ENCODE results near the gene CRYM.
"Not testable (repeated sequence)": the region's sequence is repeated elsewhere in the genome, so short reads cannot be mapped to it uniquely, and the experiment has no call there.

The CRYM gene

DNA sequence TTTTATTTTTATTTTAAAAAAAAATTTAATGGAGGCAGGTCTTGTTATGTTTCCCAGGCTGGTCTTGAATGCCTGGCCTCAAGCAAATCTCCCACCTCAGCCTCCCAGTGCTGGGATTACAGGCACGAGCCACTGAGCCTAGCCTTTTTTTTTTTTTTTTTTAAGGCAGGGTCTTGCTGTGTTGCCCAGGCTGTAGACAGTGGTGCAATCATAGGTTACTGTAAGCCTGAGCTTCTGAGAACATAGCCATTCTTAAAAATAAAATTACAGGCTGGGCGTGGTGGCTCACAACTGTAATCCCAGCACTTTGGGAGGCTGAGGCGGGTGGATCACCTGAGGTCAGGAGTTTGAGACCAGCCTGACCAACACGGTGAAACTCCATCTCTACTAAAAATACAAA lies 29.9 kb downstream of the CRYM start:
- DNase-seq (ENCODE audit: low read depth in 3 of 3) = not testable (repeated sequence)

DNA sequence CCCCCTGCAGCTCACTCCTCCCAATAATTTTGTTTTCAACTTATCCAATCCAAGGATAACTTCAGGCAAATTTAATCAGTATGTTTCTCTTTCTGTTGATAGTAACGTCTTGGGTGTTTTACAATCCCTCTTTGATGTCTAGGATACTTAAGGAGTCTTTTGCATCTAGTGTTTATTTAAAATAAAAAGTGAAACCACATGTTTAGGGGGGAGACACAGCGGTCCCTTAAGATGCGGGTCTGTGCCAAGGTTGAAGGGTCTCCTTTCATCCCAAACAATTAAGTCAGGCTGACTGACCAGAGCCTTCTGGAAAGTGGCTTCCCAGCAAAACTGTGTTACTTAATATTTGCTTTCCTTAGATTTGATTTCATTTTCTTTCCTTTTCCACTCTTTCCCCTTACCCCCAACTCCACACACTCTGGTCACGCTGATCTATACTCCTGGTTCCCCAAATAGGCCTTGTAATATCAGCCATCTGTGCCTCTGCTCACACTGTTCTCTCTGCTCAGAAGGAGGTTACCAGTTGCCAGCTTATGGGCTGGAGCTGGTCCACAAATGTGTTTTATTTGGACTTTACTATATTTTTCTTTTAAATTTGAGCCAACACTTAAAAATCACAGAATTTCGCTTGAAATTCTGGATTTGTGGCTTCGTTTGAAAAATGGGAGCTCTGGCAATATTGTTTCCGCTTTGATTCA lies 33.4 kb downstream of the CRYM start:
- no peak for DNase-seq (ENCODE audit: low read depth in 3 of 3)

DNA sequence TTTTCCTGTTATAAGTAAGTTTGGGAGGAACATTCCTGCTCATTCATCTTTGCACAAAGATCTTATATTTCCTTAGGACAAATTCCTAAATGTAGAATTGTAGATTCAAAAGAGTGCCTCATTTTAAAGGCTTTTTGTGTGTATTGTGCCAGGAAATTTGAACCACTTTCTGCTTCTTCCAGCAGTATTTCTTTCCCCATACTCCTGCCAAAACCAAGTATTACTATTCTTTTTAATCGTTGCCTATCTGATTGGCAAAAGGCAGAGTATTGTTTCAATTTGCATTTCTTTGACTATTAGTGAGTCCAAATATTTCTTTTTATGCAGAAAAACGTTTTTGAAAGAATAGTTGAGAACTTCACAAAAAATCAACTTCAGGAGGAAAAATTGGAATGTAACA lies 35.3 kb downstream of the CRYM start:
- no peak for DNase-seq (ENCODE audit: low read depth in 3 of 3)

DNA sequence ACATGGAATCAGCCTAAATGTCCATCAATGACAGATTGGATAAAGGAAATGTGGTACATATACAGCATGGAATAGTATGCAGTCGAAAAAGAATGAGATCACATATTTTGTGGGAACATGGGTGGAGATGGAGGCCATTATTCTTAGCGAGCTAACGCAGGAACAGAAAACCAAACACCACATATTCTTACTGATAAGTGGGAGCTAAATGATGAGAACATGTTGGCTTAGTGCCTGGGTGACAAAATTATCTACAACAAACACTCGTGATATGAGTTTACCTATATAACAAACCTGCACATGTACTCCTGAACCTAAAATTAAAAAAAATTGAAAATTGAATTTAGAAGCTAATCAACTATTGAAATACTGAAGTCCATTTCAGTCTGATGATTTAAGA lies 38.4 kb downstream of the CRYM start:
- no peak for DNase-seq (ENCODE audit: low read depth in 3 of 3)

DNA sequence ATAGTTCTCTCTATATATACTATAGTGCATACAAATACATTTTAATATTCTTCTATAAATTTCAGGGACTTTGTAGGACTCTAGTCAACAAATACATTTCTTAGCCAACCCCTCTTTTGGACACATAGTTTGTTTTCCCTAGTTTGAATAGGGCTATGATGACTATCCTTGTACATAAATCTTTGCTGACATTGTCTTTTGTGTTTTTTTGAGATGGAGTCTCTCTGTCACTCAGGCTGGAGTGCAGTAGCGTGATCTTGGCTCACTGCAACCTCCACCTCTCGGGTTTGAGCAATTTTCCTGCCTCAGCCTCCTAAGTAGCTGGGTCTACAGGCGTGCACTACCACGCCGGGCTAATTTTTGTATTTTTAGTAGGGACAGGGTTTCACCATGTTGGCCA lies 41.3 kb downstream of the CRYM start:
- no peak for DNase-seq (ENCODE audit: low read depth in 3 of 3)

DNA sequence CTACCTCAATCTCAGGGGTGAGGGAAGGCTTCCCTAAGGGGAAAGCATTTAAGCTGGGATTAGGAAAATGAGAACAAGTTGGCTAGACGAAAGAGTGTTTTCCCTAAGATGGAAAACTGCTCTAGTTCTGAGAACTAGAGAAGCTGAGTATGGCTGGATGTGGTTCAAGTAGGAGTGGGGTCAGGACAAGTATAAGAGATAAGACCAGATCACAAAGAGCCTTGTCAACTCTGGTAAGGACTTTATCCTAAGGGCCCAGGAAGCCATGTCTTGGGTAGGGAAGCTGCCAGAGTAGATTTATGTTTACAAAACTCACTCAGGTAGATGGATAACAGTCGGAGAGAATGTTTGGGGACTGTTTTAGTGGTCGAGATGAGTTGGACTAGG lies 42.9 kb downstream of the CRYM start:
- no peak for DNase-seq (ENCODE audit: low read depth in 3 of 3)

DNA sequence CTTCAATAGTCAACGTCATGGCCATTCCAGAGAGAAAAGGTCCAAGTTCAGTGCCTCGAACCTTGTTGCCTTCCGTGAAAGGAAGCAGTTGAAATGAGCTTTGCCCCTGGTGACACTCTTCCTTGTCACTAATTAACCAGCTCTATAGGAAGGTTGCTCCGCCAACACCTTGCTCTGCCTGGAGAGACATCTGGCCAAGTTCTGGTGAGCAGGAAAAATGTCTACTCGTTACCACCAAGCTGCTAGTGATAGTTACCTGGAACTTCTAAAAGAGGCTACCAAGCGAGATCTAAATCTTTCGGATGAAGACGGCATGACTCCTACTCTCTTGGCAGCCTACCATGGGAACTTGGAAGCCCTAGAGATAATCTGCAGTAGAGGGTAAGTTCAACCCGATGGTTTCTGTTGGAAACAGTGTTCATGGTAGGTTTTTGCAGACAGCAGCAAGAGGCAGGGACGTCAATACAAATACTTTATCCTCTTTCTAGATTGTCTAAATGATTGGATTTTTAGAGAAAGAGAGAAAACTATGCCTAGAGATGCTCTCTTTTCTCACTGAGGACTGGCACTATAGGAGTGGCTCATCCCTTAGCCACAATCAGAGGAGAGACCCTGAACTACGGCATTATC lies 44.5 kb downstream of the CRYM start, which contains the start of gene ANKS4B:
ANKS4B (plus strand) TSS at position 179 of the 630 bp plus-strand sequence; CDS start at position 218, 39 bp downstream.
- no peak for DNase-seq (ENCODE audit: low read depth in 3 of 3)

DNA sequence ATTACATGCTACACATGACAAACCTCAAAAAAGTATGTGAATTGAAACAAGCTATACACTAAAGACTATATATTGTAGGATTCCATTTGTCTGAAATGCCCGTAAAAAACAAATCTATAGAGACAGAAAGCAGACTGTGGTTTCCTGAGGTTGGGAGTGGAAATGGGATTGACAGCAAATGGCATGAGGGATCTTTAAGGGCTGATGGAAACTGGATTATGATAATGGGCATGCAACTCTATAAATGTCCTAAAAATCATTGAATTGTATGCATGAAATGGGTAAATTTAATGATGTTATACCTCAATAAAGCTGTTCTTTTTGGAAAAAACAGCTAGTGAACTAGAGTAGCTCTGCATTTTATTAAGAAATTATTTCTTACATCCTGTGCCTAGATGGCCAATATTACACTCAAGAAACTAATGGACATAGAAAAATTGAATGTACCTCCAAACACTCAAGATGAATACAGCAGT lies 45.0 kb downstream of the CRYM start:
- DNase-seq (ENCODE audit: low read depth in 3 of 3) = no peak

DNA sequence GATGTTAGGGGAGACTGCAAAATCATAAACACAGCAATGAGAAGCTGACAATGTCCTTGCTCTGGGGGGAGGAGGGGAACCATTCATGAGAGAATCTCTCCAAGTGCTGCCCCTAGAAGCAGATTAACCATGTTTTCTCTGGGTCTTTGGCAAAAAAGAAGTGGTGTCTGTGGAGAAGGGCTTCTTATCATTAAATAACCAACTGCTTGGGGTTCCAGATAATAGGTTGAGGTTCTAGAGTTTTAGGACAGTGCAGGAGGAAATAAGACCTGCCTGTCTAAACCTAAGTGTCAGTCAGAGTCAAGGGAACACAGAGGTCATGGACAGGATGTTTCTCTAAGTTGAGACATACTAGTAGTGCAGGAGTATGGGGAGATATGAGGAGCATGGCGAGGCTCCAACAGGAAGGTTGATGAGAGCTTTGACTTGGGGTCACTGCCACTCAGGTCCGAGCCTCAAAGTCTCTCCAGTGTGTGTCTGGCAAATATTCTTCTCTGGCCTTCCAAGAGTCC lies 49.7 kb downstream of the CRYM start:
- no peak for DNase-seq (ENCODE audit: low read depth in 3 of 3)

DNA sequence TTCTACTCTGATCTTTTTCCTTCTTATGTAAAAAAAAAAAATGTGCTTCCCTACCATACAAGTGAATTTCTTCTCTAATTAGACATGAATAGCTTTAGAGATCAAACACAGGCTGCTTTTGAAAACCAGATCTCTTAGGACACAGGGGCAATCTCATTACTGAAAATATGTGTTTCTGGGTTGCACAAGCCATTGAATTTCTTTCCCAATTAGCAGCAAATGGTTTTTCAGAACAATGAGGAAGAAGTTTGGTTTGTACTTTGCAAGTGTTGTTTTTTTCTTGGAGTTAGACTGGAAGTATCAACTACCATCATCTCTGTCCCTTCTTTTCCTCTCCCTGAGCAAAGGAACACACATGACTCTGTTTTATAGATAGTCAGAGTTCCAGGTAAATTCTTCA lies 50.2 kb downstream of the CRYM start:
- DNase-seq (ENCODE audit: low read depth in 3 of 3) = no peak

DNA sequence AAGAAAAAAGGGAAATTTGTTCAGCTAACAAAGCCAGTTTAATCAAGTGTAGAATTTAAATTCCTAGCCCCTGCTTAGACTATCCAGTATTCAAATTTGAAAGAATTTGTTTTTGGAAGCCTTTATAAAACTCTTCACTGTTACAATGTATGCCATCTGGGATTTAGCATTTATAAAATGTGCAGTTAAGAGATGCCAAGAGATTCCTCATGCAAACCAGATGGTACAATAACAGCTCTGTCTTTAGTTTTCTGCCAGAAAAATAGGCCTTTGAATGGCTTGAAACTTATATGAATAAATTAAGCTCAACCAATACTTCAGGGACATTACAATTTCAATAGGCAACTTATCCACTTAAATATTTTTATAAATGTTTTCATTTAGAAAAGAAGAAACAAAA lies 51.3 kb downstream of the CRYM start:
- no peak for DNase-seq (ENCODE audit: low read depth in 3 of 3)

DNA sequence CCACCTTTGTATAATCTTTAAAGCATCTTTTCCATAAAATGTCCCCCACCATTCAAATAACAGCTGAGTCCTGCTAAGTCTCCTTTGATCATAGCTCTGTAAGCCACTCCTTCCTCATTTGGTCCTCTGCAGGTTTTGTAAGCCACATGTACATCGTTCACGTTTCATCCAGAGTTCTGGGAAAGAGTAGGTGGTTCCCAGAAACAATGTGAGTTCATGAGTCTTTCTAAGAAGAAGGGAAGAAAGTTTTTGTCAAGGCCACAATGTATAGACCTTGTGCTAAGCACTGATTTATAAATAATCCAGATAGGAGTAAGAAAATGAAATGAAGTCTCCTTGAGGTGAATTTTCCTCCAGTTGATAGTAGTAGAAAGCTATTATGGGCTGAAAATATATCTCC lies 53.3 kb downstream of the CRYM start:
- no peak for DNase-seq (ENCODE audit: low read depth in 3 of 3)

DNA sequence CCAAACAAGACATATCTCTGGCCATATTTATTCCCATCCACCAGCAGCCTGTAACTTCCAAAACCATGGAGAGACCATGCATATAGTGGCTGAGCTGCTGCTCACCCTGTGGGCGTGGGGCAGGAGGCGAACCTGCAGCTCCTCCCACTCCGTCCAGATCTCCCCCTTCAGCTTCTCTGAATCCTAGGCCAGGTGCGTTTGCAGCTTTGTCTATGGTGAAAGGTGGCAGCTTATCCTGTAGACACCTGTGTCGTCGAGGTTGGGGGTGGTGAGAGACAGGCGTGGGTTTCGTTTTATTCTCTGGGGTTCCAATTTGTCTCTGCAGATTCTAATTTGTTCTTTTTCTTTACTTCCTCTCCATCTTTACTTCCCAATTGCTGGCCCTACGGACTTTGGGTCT lies 54.3 kb downstream of the CRYM start:
- DNase-seq (ENCODE audit: low read depth in 3 of 3) = no peak

DNA sequence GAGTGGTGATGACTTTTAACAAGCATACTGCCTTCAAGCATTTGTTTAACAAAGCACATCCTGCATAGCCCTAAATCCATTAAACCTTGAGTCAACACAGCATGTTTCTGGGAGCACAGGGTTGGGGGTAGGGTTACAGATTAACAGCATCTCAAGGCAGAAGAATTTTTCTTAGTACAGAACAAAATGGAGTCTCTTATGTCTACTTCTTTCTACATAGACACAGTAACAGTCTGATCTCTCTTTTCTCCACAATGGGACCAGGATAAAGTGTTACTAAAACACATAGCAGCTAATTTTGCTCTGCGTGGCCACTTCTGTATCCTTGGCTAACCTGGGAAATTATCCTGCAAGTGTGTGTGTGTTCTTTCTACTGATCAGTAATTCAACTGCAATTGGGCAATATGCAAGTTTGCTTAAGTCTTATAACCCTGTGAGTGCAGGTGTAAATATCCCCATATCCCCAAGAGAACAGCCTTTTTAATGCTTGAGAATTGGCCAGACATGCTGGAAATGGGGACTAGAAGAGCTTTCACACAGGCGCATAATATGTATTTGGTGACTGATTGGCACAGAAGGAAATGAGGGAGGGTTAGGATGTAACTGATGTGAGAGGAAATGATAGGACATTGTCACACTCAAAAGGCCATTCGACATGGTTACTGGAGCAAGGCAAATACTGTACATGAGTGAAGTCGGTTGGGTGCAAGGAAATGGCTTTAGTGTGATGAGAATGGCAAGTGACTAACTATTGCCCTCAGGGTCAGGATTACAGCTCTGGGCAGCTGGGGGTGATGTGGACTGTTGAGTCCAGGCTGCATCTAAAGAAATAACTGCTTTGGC lies 55.4 kb downstream of the CRYM start:
- no peak for DNase-seq (ENCODE audit: low read depth in 3 of 3)

DNA sequence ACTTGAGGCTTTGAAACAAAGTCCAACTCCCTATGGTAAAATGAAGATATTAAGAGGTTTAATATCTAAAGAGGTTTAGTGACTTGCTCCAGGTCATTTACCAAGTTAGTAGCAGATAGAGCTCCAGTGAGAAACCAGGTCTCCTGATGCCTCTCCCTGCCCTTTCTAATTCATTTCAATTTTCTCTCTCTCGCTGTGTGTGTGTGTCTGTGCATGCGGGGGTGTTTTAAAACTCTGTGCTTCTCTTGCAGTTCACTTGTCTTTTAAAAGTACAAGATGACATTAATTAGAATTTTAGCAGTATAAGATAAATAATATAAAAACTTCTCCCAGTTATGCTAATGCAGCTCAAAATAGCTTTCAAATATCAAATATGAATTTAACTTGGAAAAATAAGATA lies 58.5 kb downstream of the CRYM start:
- DNase-seq (ENCODE audit: low read depth in 3 of 3) = no peak

DNA sequence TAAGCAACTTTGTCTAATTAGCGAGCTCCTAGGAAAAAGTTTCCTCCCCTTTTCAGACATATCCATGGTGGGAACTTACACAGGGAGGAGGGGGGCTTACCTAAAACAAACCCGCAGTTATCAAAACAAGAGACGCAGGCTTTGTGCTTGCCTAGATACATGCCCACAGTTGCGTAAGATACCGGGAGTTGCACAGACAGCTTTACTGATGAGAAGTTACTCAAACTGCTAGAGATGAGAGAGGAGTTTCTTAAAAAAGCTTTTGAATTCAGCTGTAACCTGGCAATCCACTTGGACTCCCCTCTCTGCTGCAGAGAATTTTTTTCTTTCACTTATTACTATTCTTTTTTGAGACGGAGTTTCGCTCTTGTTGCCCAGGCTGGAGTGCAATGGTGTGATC lies 59.9 kb downstream of the CRYM start:
- DNase-seq (ENCODE audit: low read depth in 3 of 3) = no peak

DNA sequence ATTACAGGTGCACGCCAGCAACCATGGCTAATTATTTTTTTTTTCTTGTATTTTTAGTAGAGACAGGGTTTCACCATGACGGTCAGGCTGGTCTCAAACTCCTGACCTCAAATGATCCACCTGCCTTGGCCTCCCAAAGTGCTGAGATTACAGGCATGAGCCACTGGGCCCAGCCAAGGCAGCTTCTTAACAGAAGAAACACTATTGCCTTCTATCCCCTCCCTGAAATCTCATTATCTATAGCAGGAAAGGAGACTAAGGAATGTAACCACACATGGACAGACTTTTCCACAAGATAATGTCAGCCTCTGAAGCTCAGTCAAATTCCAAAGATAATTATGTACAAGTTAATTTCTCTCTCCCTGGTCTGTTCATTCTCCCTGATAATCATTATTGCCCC lies 61.0 kb downstream of the CRYM start:
- no peak for DNase-seq (ENCODE audit: low read depth in 3 of 3)

DNA sequence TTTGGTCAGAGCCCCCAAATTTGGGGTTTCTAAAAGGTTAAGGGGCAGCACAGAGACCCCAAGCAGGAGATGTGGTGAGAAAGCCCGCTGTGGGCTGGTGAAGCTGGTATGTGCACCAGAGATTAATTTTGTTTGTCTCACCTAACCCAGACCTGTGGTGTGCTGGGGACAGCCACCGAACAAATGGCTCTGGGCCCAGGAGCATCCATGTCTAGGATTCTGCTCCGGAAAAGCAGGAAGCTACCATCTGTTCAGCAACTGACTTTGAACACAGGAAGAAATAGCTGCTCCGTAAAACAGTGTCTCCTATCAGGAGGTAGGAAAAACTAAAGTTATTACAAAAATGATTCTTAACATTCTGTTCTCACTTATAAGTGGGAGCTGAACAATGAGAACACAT lies 64.0 kb downstream of the CRYM start:
- DNase-seq (ENCODE audit: low read depth in 3 of 3) = no peak

DNA sequence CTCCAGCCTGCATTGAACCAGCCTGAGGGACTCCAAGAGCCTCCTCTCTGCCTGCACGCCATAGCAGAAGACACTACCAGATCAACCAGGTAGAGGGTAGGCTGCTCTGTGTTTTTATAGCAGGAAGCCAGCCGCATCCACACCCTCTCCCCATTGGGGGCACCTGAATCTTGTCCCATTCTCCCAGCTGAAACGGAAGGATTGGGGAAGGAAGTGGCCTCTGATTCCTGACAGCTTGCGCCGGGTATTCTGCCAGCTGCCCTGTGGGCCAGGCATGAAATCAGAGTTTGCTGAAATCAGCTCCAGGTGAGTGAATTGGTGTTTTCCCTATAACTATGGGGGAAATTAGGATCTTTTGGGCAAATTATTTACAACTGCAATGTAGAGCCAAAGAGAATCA lies 66.6 kb downstream of the CRYM start, which contains the start of gene ZP2:
ZP2 (minus strand) TSS at position 89 of the 400 bp plus-strand sequence; CDS start at position 62, 27 bp downstream.
- DNase-seq (ENCODE audit: low read depth in 3 of 3) = no peak

All from stimulated activated CD4-positive, alpha-beta T cell treated with anti-CD3 and anti-CD28 coated beads, TNF-alpha, amount 100 ng/mL, for 4 hours (primary cell).